Hematopoietic multipotent progenitor cell (in vitro differentiated cells): ENCODE results near the gene MSH5. TPM values are rescaled to one million over a fixed set of nuclear protein-coding genes. Genes with fewer than 3 reads are reported as not detected.

ENCODE experiments used
- DNase-seq, 3 donors: peaks; one replicate each; pipeline ENCODE4 v3.0.0-alpha.2; 2011 to 2015; ENCODE audit warnings: low read depth in 2 of 3, low spot score in 2 of 3
- total RNA-seq: library from RNA; depleted of rRNA; stranded (reverse); fragments of >200 nt; gene quantifications from one replicate; pipeline ENCODE4 v1.2.3, GENCODE V29; 2012

The MSH5 gene
- total RNA-seq, 1 donor = 32.3 TPM

DNA sequence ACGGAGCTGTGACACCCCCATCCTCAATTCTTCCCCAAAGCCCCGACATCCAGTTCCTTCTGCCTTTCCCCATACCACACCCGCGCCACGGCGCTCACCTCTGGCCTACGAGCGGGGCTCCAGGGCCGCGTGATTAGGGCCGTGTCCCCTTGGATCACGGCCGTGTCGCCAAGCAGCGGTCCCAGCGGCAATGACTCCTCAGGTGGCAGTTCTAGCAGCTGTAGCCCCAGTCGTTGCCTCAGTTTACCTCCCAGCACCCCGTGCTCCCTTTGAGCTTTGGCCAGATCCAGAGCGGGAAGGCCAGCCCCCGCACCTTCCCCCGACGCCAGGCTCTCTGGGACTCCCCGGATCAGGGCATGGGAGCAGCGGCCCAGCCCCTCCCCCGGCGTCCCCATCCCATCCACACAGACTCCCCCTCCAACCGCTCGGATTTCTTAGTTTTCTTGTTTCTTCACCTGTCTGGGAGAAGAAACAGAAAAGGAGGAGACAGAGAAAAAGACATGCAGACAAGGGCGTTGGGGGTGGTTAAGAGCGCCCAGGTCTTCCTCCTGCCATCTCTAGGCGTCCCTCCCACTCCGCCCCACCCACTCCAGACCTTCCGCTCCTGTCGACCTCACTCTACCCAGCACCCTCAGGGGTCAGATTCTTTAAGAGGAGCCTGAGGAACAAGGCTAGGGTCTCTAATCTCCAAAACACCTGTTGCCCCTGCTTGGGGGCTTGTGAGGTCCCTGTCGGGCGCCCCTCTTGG lies 10.9 kb upstream of the MSH5 start, which contains the start of gene DDAH2:
TSS of gene DDAH2 (minus strand) at position 533 of the 748 bp plus-strand sequence. CDS start at position 395, 138 bp downstream.
- no peak for DNase-seq

DNA sequence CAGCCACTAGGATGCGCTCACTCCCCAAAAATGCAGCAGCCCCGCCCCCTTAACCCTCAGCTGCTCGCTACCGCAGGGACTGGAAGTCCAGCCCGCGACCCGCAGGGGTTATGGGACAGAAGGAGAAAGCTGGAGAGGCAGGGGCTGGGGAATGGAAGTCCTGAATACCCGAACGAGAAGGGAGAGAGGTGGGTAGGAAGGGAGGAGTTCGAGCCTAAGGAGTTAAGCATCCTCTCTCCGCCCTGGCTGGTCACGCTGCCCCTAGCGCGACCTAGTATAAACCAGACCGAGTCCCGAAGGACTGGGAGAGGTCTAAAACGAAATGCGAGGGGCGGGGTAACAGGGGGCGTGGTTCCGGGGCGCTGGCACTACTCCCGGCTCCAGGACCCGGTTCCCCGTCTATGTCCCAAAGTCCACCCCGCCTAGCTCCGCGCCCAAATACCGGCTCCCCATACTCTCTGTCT lies 10.3 kb upstream of the MSH5 start:
- peak; percentile 61 to 92 (median 87) for DNase-seq

GRCh38 chr6:31729979-31730630 lies 9.7 kb upstream of the MSH5 start:
- peak; percentile 47 to 96 (median 92) for DNase-seq

GRCh38 chr6:31730631-31731086 lies 9.1 kb upstream of the MSH5 start:
- DNase-seq = peak in 1 of 3 donors; percentile 8

DNA sequence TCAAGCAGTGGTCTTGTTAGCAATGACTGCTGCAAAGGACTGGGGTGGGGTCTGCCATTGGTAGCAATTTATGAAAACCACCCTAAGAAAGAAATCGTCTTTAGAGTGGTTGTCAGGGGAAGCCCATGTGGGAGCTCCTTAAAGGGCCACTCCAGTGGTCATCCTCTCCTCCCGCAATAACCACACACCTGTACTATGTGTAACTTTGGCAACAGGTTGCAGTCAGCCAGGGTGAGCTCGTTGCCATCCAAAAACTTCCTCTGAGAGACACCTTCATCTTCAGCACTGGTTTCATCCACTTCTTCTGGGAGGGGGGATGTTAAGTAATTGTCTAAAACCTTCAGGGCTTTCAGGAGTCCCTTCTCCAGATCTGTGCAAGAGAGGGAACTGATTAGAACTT lies 7.8 kb upstream of the MSH5 start:
- no peak for DNase-seq

DNA sequence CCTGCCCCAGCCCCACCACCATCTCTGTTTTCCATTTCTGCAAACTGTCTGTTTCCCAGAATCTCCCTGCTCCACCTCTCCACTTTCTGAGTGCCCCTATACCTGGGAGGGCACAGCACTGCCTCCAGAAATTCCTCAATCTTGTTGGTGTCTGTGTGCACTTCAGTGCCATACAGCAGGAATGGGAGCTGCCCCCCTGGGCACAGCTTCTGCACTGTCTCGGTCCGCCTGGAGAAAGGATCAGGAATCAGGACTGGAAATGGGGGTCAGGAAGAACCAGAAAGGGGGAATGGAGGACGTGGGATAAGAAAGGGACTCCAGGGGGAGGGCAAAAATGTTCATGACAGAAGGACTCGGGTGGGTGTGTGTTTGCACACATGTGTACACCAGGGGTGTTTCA lies 6.1 kb upstream of the MSH5 start:
- DNase-seq = no peak

GRCh38 chr6:31734247-31734820 lies 5.5 kb upstream of the MSH5 start:
- no peak for DNase-seq

DNA sequence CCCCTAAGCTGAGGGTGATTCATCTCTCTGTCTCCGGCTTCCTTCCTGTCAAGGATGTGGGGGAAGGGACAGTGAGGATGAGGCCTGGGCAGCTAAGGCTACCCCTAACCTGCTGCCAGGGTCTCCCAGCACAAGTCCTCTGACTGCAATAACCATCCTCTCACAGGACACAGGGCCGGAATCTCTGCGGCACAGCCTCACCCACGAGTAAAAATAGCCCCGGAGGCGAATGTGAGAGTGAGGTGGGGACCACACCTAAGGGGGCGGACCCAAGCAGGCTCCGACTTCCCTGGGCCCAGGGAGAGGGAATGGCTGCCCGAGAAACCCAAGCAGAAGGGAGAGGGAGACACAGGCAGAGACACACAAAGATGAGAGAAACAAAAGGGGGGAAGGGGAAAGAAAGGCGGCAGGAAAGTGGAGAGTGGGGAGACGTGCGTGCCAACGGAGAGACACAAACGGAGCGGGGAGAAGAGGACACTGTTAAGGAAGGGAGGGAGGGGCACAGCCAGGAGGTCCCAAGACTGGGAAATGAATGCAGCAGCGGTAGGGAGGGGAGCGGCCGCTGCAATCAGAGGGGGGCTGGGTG lies 4.9 kb upstream of the MSH5 start:
- peak in 2 of 3 donors; percentile 84 to 91 for DNase-seq

GRCh38 chr6:31736021-31736767 lies 3.6 kb upstream of the MSH5 start, which contains the start of gene CLIC1:
TSS of gene CLIC1 (minus strand) at chr6:31736530. CDS start at chr6:31736300, 230 bp downstream.
- peak; percentile 34 to 89 (median 76) for DNase-seq

DNA sequence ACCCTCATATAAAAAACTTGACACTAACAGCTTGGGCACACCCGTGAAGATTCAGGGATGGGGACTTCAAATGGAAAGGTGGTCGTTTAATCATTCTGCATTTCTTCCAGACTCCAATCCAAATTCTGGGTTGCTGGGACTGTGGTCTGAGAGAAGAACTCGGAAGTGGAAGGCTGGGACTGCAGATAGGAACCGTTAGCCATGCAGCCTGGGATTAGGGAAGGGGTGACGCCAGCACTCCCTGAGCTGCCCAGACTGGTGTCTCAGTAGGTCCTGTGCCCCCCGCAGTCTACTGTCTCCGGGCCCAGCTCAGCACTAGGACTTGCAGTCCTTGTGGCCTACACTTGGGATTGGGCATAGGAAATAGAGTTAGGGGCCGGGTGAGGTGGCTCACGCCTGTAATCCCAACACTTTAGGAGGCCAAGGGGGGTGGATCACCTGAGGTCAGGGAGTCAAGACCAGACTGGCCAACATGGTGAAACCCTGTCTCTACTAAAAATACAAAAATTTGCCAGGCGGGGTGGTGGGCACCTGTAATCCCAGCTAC lies 3.0 kb upstream of the MSH5 start:
- no peak for DNase-seq

- DNase-seq = peak in 2 of 3 donors; percentile 68 to 93
Observed at GRCh38 chr6:31737315-31737990, 2.4 kb upstream of the MSH5 start.

DNA sequence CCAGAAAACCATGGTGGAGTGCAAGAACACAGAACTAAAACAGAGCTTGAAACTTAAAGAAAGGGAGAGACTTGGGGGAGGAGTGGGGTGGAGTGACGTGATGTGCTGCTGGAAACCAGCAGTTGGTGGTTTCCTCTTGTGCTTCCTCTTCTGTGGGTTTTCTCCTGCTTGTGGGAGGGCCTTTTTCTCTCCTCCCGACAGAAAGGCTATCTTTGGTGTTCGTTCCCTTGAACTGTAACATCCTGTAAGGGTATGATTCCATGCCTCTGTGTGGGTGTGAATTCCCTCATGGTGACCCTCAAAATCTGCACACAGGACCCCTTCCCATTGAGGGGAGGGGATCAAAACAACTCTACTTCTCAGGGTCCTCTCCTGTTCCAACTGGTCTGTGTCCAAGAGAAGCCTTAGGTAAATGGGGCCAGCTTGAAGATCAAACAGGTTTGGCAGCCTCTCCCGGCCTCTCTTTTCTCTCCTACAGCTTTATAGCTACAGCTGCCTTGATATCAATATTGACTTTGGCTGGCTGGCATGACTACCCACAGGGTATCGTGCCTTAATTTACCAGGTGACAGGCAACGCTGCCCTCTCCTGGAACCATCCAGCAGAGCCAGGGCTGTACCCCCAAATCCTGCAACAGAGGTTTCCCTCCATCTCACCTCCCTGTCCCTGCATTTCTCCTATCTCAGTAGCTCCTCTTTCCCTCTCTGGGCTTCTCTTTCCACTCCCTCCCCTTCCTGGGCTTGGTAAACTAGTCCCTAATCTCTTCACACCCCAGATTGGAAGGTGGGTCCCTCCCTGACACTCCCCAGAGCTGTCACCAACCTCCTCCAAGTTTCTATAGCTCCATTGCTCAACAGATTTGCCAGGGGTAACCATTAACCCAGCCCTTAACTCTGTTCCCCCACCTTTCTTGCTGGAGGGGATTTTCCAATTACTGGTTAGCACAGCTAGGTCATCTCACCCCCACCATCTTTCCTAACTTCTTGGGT lies 1.5 kb upstream of the MSH5 start:
- DNase-seq = peak; percentile 51 to 96 (median 92)

DNA sequence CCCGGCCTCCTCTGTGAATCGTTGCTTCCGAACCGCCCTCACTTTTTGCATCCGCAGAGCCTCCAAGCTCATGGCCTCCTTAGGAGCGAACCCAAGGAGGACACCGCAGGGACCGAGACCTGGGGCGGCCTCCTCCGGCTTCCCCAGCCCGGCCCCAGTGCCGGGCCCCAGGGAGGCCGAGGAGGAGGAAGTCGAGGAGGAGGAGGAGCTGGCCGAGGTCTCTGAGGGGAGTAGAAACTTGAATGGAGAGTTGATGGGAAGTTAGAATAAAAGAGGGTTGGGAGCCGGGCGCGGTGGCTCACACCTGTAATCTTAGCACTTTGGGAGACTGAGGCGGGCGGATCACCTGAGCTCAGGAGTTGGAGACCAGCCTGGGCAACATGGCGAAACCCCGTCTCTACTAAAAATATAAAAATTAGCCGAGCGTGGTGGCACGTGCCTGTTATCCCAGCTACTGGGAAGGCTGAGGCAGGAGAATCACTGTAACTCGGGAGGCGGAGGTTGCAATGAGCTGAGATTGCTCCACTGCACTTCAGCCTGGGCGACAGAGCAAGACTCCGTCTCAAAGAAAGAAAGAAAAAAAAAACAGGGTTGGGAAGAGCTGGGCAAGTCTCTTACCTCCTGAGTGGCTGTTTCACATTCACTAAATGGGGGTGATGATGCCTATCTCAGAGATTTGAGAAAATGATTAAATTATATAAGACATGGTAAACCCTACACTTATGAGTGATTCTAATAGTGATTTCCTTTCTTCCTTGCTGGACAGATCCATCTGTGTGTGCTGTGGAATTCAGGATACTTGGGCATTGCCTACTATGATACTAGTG lies 805 bp downstream of the MSH5 start:
- DNase-seq = no peak

DNA sequence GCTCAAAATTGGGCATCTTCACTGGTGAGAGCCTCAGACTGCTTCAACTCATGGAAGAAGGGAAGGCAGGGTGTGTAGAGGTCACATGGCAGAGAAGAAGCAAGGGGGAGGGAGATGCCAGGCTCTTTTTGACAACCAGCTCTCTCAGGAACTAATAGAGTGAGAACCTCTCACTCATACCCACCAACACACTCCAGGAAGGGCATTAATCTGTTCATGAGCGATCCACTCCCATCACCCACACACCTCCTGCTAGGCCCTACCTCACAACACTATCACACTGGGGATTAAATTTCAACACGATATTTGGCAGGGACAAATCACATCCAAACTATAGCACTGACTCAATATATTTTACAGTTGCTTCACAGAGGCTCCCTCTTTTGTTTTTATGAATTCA lies 2.0 kb downstream of the MSH5 start:
- no peak for DNase-seq

DNA sequence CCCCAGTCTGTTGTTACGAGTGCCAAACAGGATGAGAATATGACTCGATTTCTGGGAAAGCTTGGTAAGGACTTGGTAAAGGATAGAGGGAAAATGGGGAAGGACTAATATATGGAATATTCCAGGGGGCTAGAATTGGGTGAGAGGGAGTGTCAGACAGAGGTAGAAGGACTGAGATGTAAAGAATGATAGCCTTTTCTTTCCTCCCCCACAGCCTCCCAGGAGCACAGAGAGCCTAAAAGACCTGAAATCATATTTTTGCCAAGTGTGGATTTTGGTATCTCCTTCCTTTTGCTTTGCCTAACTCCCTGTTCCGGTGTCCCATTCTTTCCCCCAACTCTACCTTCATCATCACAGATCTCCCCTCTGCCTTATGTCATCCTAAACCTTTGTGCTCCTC lies 3.1 kb downstream of the MSH5 start:
- DNase-seq = no peak

DNA sequence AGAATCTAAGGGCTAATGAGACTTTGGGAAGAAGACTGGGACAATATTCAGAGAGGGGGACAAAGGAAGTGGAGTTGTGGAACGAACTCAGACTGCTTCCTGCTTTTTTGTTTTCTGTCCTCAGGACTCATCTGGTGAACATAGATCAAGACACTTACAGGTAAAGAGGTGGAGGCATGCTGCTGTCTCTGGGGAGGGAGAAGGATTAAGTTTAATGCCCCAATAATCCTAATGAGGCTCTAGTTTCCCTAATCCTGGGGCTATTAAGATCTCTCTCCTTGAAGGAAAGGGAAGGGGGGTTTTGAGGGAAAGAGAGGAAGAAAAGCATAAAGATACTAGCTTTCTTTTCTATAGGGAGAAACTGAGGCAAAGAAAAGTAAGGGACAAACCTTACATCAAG lies 4.6 kb downstream of the MSH5 start:
- no peak for DNase-seq

GRCh38 chr6:31749301-31750036 lies 9.7 kb downstream of the MSH5 start:
- no peak for DNase-seq
